T-cell (primary cell): ENCODE data around the gene DAAM2. TPM values are rescaled to one million over a fixed set of nuclear protein-coding genes. Genes with fewer than 3 reads are reported as not detected.

ENCODE experiments used
- ATAC-seq, 4 experiments: fragments of 200-7000 bp in 3 of 4; fragments of 150-1000 bp in 1 of 4; cut with Tn5 transposase; replicated peaks in 1 of 4; 1 replicate in 3 of 4; 2 replicates in 1 of 4; pipeline ENCODE4 v1.10.0; 2021; ENCODE audit warnings: moderate library complexity in 3 of 4, mild to moderate bottlenecking in 2 of 4, moderate number of reproducible peaks in 1 of 4
- CTCF ChIA-PET, 2 donors: fragments of 300-600 bp; sonication (Branson Sonifier 250); formaldehyde crosslinking; loops; one replicate each; lab custom pipeline; 2022; ENCODE audit warnings: antibody characterized with exemption in 2 of 2; lab: Charles Lee
- POLR2A ChIA-PET, 2 donors: fragments of 300-600 bp; sonication (Branson Sonifier 250); formaldehyde crosslinking; loops; one replicate each; lab custom pipeline; 2022; ENCODE audit warnings: antibody characterized with exemption in 2 of 2; lab: Charles Lee
- DNase-seq, 35 experiments: peaks; one replicate each; pipeline versions ENCODE4 v3.0.0 to v3.0.0-alpha.2; 2013 to 2023
- H3K27ac ChIP-seq: one replicate; pipeline ENCODE4 v1.5.1; 2013; ENCODE audit warnings: low read length
- H3K27me3 ChIP-seq, 2 experiments: replicated peaks in 1 of 2; 1 replicate in 1 of 2; 2 replicates in 1 of 2; pipeline versions ENCODE4 v1.6.1 to v1.7.0; 2013; ENCODE audit warnings: low read length in 1 of 2, mixed read lengths in 1 of 2; ENCODE audit not compliant: control insufficient read depth in 2 of 2, insufficient read depth in 2 of 2; ENCODE audit errors: extremely low read depth in 1 of 2
- H3K36me3 ChIP-seq, 2 donors: 1 replicate in 1 of 2; 2 replicates in 1 of 2; pipeline versions ENCODE4 v1.6.1 to v1.7.0; 2013; ENCODE audit warnings: low read length in 1 of 2; ENCODE audit not compliant: control insufficient read depth in 2 of 2, insufficient read depth in 1 of 2; ENCODE audit errors: extremely low read depth in 1 of 2
- H3K4me1 ChIP-seq, 2 experiments: 1 replicate in 1 of 2; 2 replicates in 1 of 2; pipeline versions ENCODE4 v1.6.1 to v1.7.0; 2013; ENCODE audit warnings: low read length in 2 of 2, mixed read lengths in 1 of 2; ENCODE audit not compliant: insufficient read depth in 2 of 2, control insufficient read depth in 1 of 2; ENCODE audit errors: extremely low read depth in 1 of 2
- H3K4me3 ChIP-seq, 2 donors: 1 replicate in 1 of 2; 2 replicates in 1 of 2; pipeline versions ENCODE4 v1.5.1 to v1.7.0; 2013; ENCODE audit warnings: mild to moderate bottlenecking in 2 of 2, low read length in 1 of 2, moderate library complexity in 1 of 2; ENCODE audit not compliant: control insufficient read depth in 1 of 2; ENCODE audit errors: extremely low read depth in 1 of 2
- H3K9me3 ChIP-seq: 2 replicates; pipeline ENCODE4 v1.7.0; 2013
- H3K27ac Mint-ChIP-seq, 2 donors: one replicate each; pipeline ENCODE4 v1.8.0; 2020 to 2021; ENCODE audit warnings: mild to moderate bottlenecking in 2 of 2, mixed read lengths in 2 of 2
- H3K27me3 Mint-ChIP-seq, 2 donors: one replicate each; pipeline ENCODE4 v1.8.0; 2021 to 2022; ENCODE audit warnings: mixed read lengths in 2 of 2
- H3K36me3 Mint-ChIP-seq: one replicate; pipeline ENCODE4 v1.8.0; 2021; ENCODE audit warnings: mixed read lengths
- H3K4me1 Mint-ChIP-seq, 3 donors: one replicate each; pipeline ENCODE4 v1.8.0; 2020 to 2022; ENCODE audit warnings: mixed read lengths in 3 of 3, mild to moderate bottlenecking in 1 of 3
- H3K4me3 Mint-ChIP-seq, 3 donors: one replicate each; pipeline ENCODE4 v1.8.0; 2020 to 2022; ENCODE audit warnings: mild to moderate bottlenecking in 3 of 3, mixed read lengths in 3 of 3, moderate library complexity in 3 of 3
- H3K9me3 Mint-ChIP-seq, 3 donors: one replicate each; pipeline ENCODE4 v1.8.0; 2020 to 2022; ENCODE audit warnings: mixed read lengths in 3 of 3
- WGBS: methylation state at CpG from one replicate; pipeline ENCODE4 v1.1.5; 2013; ENCODE audit warnings: missing lambda C conversion rate; ENCODE audit not compliant: insufficient coverage; 5-methylcytosine and 5-hydroxymethylcytosine counted together
- total RNA-seq, 35 experiments: library from RNA in 6 of 35; stranded (reverse) in 6 of 35; fragments of 120-200 nt in 1 of 35; gene quantifications; one replicate each; pipeline versions ENCODE4 v1.2.1 to v1.2.4 and lab custom pipeline; 2013 to 2026

The DAAM2 gene
- total RNA-seq, 5 donors from 2014 or later (not counting 1 experiment from before 2014, with no cell fraction given) = 0.03 to 0.07 TPM; not detected in 3

DNA sequence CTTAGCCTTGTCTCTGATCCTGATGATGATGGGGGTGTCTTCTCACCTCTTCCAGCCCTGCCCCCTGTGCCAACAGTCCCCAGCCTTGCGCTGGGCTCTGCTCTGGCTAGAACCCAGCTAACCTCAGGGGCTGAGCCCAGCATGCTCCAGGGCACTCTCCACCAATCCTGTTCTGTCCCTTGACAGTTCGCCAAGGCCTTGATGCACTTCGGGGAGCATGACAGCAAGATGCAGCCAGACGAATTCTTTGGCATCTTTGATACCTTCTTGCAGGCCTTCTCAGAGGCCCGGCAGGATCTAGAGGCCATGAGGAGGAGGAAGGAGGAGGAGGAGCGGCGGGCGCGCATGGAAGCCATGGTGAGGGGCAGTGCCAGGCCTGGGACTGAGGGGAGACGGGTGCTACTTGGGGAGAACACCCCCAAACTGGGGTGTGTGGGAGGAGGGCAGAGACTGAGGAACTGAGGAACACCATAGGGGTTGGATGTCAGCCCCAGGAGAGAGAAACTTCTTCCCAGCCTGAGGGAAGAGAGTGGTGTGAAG, 109.0 kb downstream of the DAAM2 start:
- ChIA-PET CTCF (no interaction called here), POLR2A (no interaction called here)
- Mint-ChIP-seq H3K27me3 (peaks cover 0 to 10% of the 10 kb centered on the region in 2 donors), H3K36me3 (no peaks in the 10 kb centered on the region), H3K4me3 (no peak overlapping the region), H3K27ac (no peak overlapping the region), H3K4me1 (no peaks in the 10 kb centered on the region), H3K9me3 (no peaks in the 10 kb centered on the region)
- H3K27me3 ChIP-seq = peaks cover 0 to 8% of the 10 kb centered on the region in 2 experiments
- no peaks in the 10 kb centered on the region for H3K4me1 ChIP-seq
- 76% methylated on average over 10 of the region's 10 CpGs for WGBS
- DNase-seq = no peak
- no peaks in the 10 kb centered on the region for H3K36me3 ChIP-seq
- H3K4me3 ChIP-seq = no peak overlapping the region
- ATAC-seq = no peak
- no peaks in the 10 kb centered on the region for H3K9me3 ChIP-seq
- no peak overlapping the region for H3K27ac ChIP-seq

DNA sequence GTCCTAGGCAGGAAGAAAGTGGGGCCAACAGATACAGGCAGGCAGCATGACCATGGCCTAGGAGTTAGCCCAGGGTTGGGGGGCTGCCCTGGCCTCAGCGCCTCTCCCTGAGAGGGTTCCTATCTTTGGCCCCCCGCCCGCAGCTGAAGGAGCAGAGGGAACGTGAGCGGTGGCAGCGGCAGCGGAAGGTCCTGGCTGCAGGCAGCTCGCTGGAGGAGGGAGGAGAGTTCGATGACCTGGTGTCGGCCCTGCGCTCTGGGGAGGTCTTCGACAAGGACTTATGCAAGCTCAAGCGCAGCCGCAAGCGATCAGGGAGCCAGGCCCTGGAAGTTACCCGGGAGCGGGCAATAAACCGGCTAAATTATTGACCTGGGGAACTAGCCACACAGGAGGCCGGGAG, 109.5 kb downstream of the DAAM2 start:
- no peak overlapping the region for H3K4me3 Mint-ChIP-seq
- H3K9me3 Mint-ChIP-seq = no peaks in the 10 kb centered on the region
- 87% methylated on average over 17 of the region's 19 CpGs for WGBS
- ChIA-PET CTCF (no interaction called here), POLR2A (no interaction called here)
- ATAC-seq (no peak), DNase-seq (no peak)
- H3K9me3 ChIP-seq = no peaks in the 10 kb centered on the region
- no peak overlapping the region for H3K27ac Mint-ChIP-seq
- no peaks in the 10 kb centered on the region for H3K36me3 ChIP-seq
- peaks cover 0 to 10% of the 10 kb centered on the region in 2 donors for H3K27me3 Mint-ChIP-seq
- H3K36me3 Mint-ChIP-seq = no peaks in the 10 kb centered on the region
- peaks cover 0 to 10% of the 10 kb centered on the region in 2 experiments for H3K27me3 ChIP-seq
- no peak overlapping the region for H3K27ac ChIP-seq
- no peaks in the 10 kb centered on the region for H3K4me1 ChIP-seq
- H3K4me3 ChIP-seq = no peak overlapping the region
- H3K4me1 Mint-ChIP-seq = no peaks in the 10 kb centered on the region

DNA sequence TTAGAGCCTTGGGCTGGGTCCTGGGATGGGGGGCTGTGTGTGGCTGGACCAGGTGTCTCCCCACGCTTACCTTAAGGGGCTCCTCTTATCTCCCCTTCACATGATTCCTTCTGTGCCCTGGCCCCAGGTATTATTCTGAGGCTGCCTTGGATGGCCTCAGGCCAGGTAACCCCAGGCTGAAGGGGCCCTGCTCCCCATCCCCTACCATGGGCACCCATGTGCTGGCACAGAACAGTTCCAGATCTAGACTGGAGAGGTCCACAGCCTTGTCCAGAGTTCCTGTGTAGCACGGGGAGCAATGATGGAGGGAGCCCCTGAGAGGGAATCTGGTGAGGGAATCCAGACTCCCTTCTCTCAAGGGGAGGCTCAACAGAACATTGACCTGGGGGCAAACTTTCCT, 110.0 kb downstream of the DAAM2 start:
- no peak overlapping the region for H3K4me3 ChIP-seq
- H3K27me3 ChIP-seq = peaks cover 0 to 10% of the 10 kb centered on the region in 2 experiments
- H3K4me1 ChIP-seq = no peaks in the 10 kb centered on the region
- Mint-ChIP-seq H3K4me3 (no peak overlapping the region), H3K9me3 (no peaks in the 10 kb centered on the region), H3K4me1 (no peaks in the 10 kb centered on the region), H3K36me3 (no peaks in the 10 kb centered on the region), H3K27ac (no peak overlapping the region), H3K27me3 (peaks cover 0 to 6% of the 10 kb centered on the region in 2 donors)
- no peak overlapping the region for H3K27ac ChIP-seq
- no peaks in the 10 kb centered on the region for H3K36me3 ChIP-seq
- POLR2A ChIA-PET = no interaction called here
- no CpG with 5 or more reads among the region's 2 CpGs for WGBS
- no peak for ATAC-seq
- DNase-seq = no peak
- CTCF ChIA-PET = no interaction called here
- no peaks in the 10 kb centered on the region for H3K9me3 ChIP-seq

DNA sequence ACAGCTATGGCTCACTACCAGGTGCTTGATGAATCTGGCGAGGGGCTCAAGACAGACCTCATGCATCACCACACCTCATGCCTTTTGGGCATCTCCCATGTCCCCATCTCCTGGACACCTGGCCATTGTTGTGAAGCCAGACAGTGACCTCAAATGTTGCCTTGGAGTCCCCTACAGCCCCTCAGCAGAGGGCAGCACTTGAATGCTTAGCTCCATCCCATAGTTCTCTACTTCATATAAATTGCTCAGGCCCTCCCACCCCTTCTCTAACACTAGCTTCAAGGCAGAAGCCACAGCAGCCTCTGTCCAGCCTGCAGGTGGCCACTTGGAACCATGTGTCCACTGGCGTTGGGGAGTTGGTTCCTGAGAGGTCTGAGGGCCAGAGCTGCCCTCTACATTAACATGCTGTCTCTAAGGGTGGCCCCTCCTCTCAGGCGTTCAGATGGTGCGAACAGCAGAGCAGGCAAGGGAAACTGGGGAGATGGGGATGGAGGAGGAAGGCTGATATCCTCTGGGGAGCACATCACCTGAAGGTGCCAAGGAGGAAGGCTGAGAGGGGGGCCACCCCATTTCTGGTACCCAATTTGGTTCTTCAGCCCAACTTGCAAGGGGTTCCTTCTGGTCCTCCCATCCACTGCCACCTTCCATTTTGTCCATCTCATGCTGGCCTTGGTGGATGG, 110.8 kb downstream of the DAAM2 start:
- Histone ChIP-seq H3K36me3 (no peaks in the 10 kb centered on the region), H3K4me1 (no peaks in the 10 kb centered on the region), H3K9me3 (no peaks in the 10 kb centered on the region), H3K4me3 (no peak overlapping the region), H3K27ac (no peak overlapping the region), H3K27me3 (peaks cover 0 to 10% of the 10 kb centered on the region in 2 experiments)
- WGBS = 92% methylated on average over 1 of the region's 4 CpGs
- no peak overlapping the region for H3K27ac Mint-ChIP-seq
- H3K4me3 Mint-ChIP-seq = no peak overlapping the region
- DNase-seq (no peak), ATAC-seq (no peak)
- H3K27me3 Mint-ChIP-seq = peaks cover 0 to 4% of the 10 kb centered on the region in 2 donors
- H3K4me1 Mint-ChIP-seq = no peaks in the 10 kb centered on the region
- POLR2A ChIA-PET = no interaction called here
- H3K9me3 Mint-ChIP-seq = no peaks in the 10 kb centered on the region
- CTCF ChIA-PET = no interaction called here
- no peaks in the 10 kb centered on the region for H3K36me3 Mint-ChIP-seq

DNA sequence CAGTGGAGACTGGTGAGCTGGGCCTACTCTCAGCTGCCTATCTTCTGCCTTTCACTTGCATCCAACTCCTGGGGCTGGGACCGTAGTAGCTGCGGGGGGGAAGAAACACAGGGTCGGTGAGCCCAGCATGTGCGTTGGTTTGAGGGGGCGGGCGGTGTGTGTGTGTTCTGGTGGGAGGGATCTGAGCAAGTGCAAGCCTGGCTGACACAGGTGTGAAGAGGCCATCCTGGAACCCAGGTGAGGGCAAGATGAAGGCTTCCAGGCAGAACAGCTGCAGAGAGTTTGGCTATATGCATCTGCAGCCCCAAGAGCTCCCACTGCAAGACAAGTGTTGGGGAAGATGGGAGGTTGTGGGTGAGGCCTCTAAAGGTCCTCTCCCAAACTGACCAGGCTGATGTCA, 111.5 kb downstream of the DAAM2 start:
- Histone ChIP-seq H3K27ac (no peak overlapping the region), H3K9me3 (no peaks in the 10 kb centered on the region), H3K4me1 (no peaks in the 10 kb centered on the region), H3K36me3 (no peaks in the 10 kb centered on the region), H3K27me3 (peaks cover 0 to 10% of the 10 kb centered on the region in 2 experiments), H3K4me3 (no peak overlapping the region)
- no peaks in the 10 kb centered on the region for H3K4me1 Mint-ChIP-seq
- ATAC-seq (no peak), DNase-seq (no peak)
- peaks cover 0 to 4% of the 10 kb centered on the region in 2 donors for H3K27me3 Mint-ChIP-seq
- H3K27ac Mint-ChIP-seq = no peak overlapping the region
- H3K4me3 Mint-ChIP-seq = no peak overlapping the region
- CTCF ChIA-PET = no interaction called here
- POLR2A ChIA-PET = no interaction called here
- H3K36me3 Mint-ChIP-seq = no peaks in the 10 kb centered on the region
- H3K9me3 Mint-ChIP-seq = no peaks in the 10 kb centered on the region
- WGBS = 80% methylated on average over 6 of the region's 6 CpGs

DNA sequence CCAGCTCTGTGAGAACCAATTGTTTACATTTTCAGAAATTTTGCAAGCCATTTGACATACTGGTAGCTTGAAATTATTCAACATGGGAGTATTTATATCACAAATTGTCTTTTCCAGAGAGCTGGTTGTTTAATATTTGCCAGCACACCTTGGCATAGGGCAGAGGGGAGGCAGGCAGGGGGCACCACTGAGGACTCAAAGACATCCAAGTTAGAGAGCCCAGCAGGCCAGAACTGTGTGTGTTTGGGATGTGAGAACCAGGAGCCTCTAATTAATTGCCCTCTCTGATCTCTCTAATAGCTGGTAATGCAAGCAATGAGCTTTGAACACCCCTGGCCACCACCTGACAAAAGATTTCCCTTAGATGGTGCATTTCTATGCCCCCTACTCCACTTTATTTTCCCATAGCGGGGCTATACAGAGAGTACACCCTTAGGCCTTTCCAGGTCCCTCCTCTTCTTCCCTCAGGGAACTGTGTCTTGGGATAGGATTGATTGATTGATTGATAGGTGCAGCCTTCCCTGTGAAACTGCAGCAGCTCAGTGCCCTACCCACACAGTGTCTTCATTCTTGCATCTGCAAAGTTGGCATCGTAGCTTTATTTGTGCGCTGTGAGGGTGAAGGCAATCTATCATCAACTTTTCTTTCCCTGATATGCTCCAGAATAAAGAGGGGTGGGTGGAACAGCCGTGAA, 112.9 kb downstream of the DAAM2 start:
- no peak for DNase-seq
- H3K36me3 Mint-ChIP-seq = no peaks in the 10 kb centered on the region
- Histone ChIP-seq H3K27ac (no peak overlapping the region), H3K36me3 (no peaks in the 10 kb centered on the region), H3K27me3 (peaks cover 0 to 10% of the 10 kb centered on the region in 2 experiments), H3K9me3 (no peaks in the 10 kb centered on the region), H3K4me1 (no peaks in the 10 kb centered on the region), H3K4me3 (no peak overlapping the region)
- WGBS = 0% methylated on average over 1 of the region's 4 CpGs
- no peaks in the 10 kb centered on the region for H3K4me1 Mint-ChIP-seq
- H3K4me3 Mint-ChIP-seq = no peak overlapping the region
- no peaks in the 10 kb centered on the region for H3K27me3 Mint-ChIP-seq
- ATAC-seq = no peak
- ChIA-PET CTCF (no interaction called here), POLR2A (no interaction called here)
- H3K9me3 Mint-ChIP-seq = no peaks in the 10 kb centered on the region
- no peak overlapping the region for H3K27ac Mint-ChIP-seq
